K562 (cell line): ENCODE results near the gene S100A4. TPM values are rescaled to one million over a fixed set of nuclear protein-coding genes. Genes with fewer than 3 reads are reported as not detected.

Experiments used
- ATAC-seq: fragments of 200-7000 bp; cut with Tn5 transposase; 3 replicates; pipeline ENCODE4 v1.9.1; 2020; ENCODE audit warnings: moderate library complexity
- BruUV-seq: library from RNA; stranded (reverse); fragments of 400-500 nt; replicated peaks from 2 replicates; lab custom pipeline; 2021; lab: Mats Ljungman, UMichigan
- CTCF ChIA-PET: fragments of 300-600 bp; formaldehyde crosslinking; extraction: SDS; loops from one replicate; lab custom pipeline; 2021; ENCODE audit warnings: low intra/inter-chr PET ratio; lab: Yijun Ruan, JAX
- POLR2A ChIA-PET: fragments of 300-600, 350-650 bp; sonication (Branson Sonifier 250); formaldehyde crosslinking; extraction: SDS; loops from one replicate; lab custom pipeline; 2021; ENCODE audit warnings: antibody characterized with exemption, inconsistent platforms; lab: Yijun Ruan, JAX
- DNase-seq, 4 experiments: peaks; one replicate each; pipeline versions ENCODE4 v3.0.0 to v3.0.0-alpha.2; 2011 to 2018; ENCODE audit warnings: low spot score in 3 of 4, mixed read lengths in 3 of 4; ENCODE audit errors: extremely low read depth in 1 of 4
- FAIRE-seq: peaks from 2 replicates; lab custom pipeline; 2011; peaks lifted over from hg19 to GRCh38; lab: Jason Lieb, UNC
- H2AFZ ChIP-seq: 2 replicates; pipeline ENCODE4 v1.6.0; 2011; ENCODE audit warnings: low read depth, low read length, control low read depth, inconsistent platforms
- H3K27ac ChIP-seq: fragments of 200-600 bp; 3 replicates; pipeline ENCODE4 v1.8.0; 2011; ENCODE audit warnings: low read depth, mild to moderate bottlenecking, control low read depth, inconsistent platforms, low read length, moderate library complexity, mixed read lengths; ENCODE audit errors: extremely low read depth
- H3K27me3 ChIP-seq, 2 experiments: fragments of 300-600 bp in 1 of 2; 2 replicates in 1 of 2; 3 replicates in 1 of 2; pipeline versions ENCODE4 v1.6.0 to v1.8.0; 2011; ENCODE audit warnings: inconsistent platforms in 2 of 2, low read length in 2 of 2, mild to moderate bottlenecking in 1 of 2, mixed read lengths in 1 of 2, moderate library complexity in 1 of 2; ENCODE audit not compliant: control insufficient read depth in 2 of 2, insufficient read depth in 2 of 2
- H3K36me3 ChIP-seq: fragments of 300-600 bp; 3 replicates; pipeline ENCODE4 v1.8.0; 2011; ENCODE audit warnings: mild to moderate bottlenecking, low read length, inconsistent platforms; ENCODE audit not compliant: control insufficient read depth, insufficient read depth
- H3K4me1 ChIP-seq, 2 experiments: fragments of 200-600 bp in 1 of 2; replicated peaks in 1 of 2; 2 replicates in 1 of 2; 3 replicates in 1 of 2; pipeline versions ENCODE4 v1.5.1 to v1.8.0; 2011; ENCODE audit warnings: inconsistent platforms in 2 of 2, low read length in 2 of 2, mild to moderate bottlenecking in 1 of 2, mixed read lengths in 1 of 2, moderate library complexity in 1 of 2; ENCODE audit not compliant: control insufficient read depth in 2 of 2, insufficient read depth in 2 of 2
- H3K4me2 ChIP-seq: 2 replicates; pipeline ENCODE4 v1.6.1; 2011; ENCODE audit warnings: low read length, control low read depth, inconsistent platforms, mixed read lengths; ENCODE audit not compliant: insufficient read depth
- H3K4me3 ChIP-seq: fragments of 200-600 bp; sonication (generic), shearing (Covaris generic); 2 replicates; pipeline ENCODE4 v1.5.1; 2016; ENCODE audit warnings: control low read depth, inconsistent platforms
- H3K79me2 ChIP-seq: fragments of 200-600 bp; 3 replicates; pipeline ENCODE4 v1.8.0; 2011; ENCODE audit warnings: low read length, inconsistent platforms; ENCODE audit not compliant: control insufficient read depth, insufficient read depth
- H3K9ac ChIP-seq, 2 experiments: 2 replicates each; pipeline versions ENCODE4 v1.6.0 to v1.6.1; 2011; ENCODE audit warnings: low read depth in 2 of 2, low read length in 2 of 2, control low read depth in 1 of 2, inconsistent platforms in 1 of 2, mild to moderate bottlenecking in 1 of 2, mixed read lengths in 1 of 2; ENCODE audit not compliant: insufficient read depth in 1 of 2
- H3K9me1 ChIP-seq: one replicate; pipeline ENCODE4 v1.6.0; 2011; ENCODE audit warnings: inconsistent platforms, mild to moderate bottlenecking, low read length, moderate library complexity; ENCODE audit not compliant: control insufficient read depth, insufficient read depth
- H3K9me3 ChIP-seq: replicated peaks from 2 replicates; pipeline ENCODE4 v1.5.1; 2011; ENCODE audit warnings: low read depth, low read length, inconsistent platforms; ENCODE audit not compliant: control insufficient read depth, insufficient read depth
- H4K20me1 ChIP-seq: replicated peaks from 2 replicates; pipeline ENCODE4 v1.6.1; 2011; ENCODE audit warnings: low read length, inconsistent platforms, mixed read lengths; ENCODE audit not compliant: control insufficient read depth, insufficient read depth
- CREB3 ChIP-seq: fragments of 450-650 bp; conservative IDR thresholded peaks from 2 replicates; pipeline ENCODE4 v1.6.1; 2016; ENCODE audit warnings: missing genetic modification characterization, low read depth, mild to moderate bottlenecking, missing compliant biosample characterization, moderate library complexity
- FOS ChIP-seq: IDR thresholded peaks from 3 replicates; pipeline ENCODE4 v1.6.1; 2011; ENCODE audit not compliant: insufficient read length; ENCODE audit errors: extremely low read depth
- KDM1A ChIP-seq, 2 experiments: fragments of 450-650 bp; IDR thresholded peaks; 2 replicates each; pipeline ENCODE4 v1.6.1; 2016; ENCODE audit warnings: mild to moderate bottlenecking in 2 of 2
- MITF ChIP-seq: IDR thresholded peaks from 2 replicates; pipeline ENCODE4 v1.6.1; 2014; ENCODE audit warnings: antibody characterized with exemption
- MTA1 ChIP-seq: fragments of 450-650 bp; IDR thresholded peaks from 2 replicates; pipeline ENCODE4 v1.6.1; 2017; ENCODE audit warnings: borderline replicate concordance
- NR0B1 ChIP-seq: fragments of 450-650 bp; IDR thresholded peaks from one replicate; pipeline ENCODE4 v1.6.1; 2018; ENCODE audit warnings: mild to moderate bottlenecking, moderate library complexity; ENCODE audit not compliant: partially characterized antibody
- PHF20 ChIP-seq: fragments of 450-650 bp; IDR thresholded peaks from 2 replicates; pipeline ENCODE4 v1.6.1; 2018; ENCODE audit not compliant: partially characterized antibody
- PKNOX1 ChIP-seq: fragments of 450-650 bp; IDR thresholded peaks from 2 replicates; pipeline ENCODE4 v1.6.1; 2016
- RAD51 ChIP-seq: fragments of 450-650 bp; IDR thresholded peaks from 2 replicates; pipeline ENCODE4 v1.7.1; 2016; ENCODE audit warnings: low read depth, mild to moderate bottlenecking, borderline replicate concordance
- ZNF12 ChIP-seq: sonication (generic); formaldehyde crosslinking; IDR thresholded peaks from 2 replicates; pipeline ENCODE4 v1.4.0; 2020; ENCODE audit warnings: mild to moderate bottlenecking, missing genetic modification reagents
- ZNF609 ChIP-seq: sonication (generic); formaldehyde crosslinking; IDR thresholded peaks from 2 replicates; pipeline ENCODE4 v1.8.1; 2023; ENCODE audit warnings: missing genetic modification reagents, mild to moderate bottlenecking, borderline replicate concordance
- WGBS: fragments of 100-300 bp; shearing (Covaris generic); methylation state at CpG from one replicate; pipeline ENCODE4 v1.1.6; 2016; ENCODE audit warnings: low coverage, mixed read lengths; ENCODE audit not compliant: insufficient coverage; ENCODE audit errors: missing lambda C conversion rate; 5-methylcytosine and 5-hydroxymethylcytosine counted together
- in situ Hi-C: fragments of 300-500 bp; cut with MboI; formaldehyde crosslinking; loops from 4 replicates; pipeline ENCODE4 v1.15.0; 2018; ENCODE audit warnings: inconsistent platforms, mixed read lengths
- intact Hi-C: fragments of 100-400 bp; cut with micrococcal nuclease; formaldehyde crosslinking; loops from 2 replicates; pipeline ENCODE4 v1.14.2; 2022
- polyA plus RNA-seq, 8 experiments: library from polyadenylated mRNA; depleted of rRNA in 4 of 8; stranded (reverse) in 5 of 8; unstranded in 3 of 8; fragments of >200 nt; fragmentation: Nextera tagmentation in 2 of 8; fragmentation: Illumina TruSeq in 1 of 8; extraction: Ambion mirVana in 2 of 8; extraction: Trizol in 1 of 8; gene quantifications; 2 replicates each; pipeline versions ENCODE4 v1.2.1 to v1.2.3, GENCODE V29; 2011 to 2014; ENCODE audit warnings: inconsistent platforms in 1 of 8, missing spikeins in 1 of 8
- total RNA-seq, 7 experiments: library from RNA; depleted of rRNA in 6 of 7; stranded (reverse); fragments of >200 nt in 6 of 7; fragmentation: Illumina TruSeq in 2 of 7; extraction: Trizol in 2 of 7; gene quantifications; 2 replicates each; pipeline versions ENCODE4 v1.2.1 to v1.2.3, GENCODE V29; 2011 to 2021; ENCODE audit warnings: low replicate concordance in 1 of 7

Gene S100A4
- total and polyA plus RNA-seq, 9 of the 15 experiments (the other 6 are each of a cell fraction or from before 2014, with no cell fraction given): 3.7 to 20.1 (median 11.2) TPM

- BruUV-seq: no TSS peak
- H3K4me2 ChIP-seq: peak overlapping the region; percentile 45
- peak overlapping the region; percentile 52 for H3K27ac ChIP-seq
- H3K27me3 ChIP-seq: no peaks in the 10 kb centered on the region
- H4K20me1 ChIP-seq: no peaks in the 10 kb centered on the region
- no peaks in the 10 kb centered on the region for H3K9me1 ChIP-seq
- H2AFZ ChIP-seq: peak overlapping the region; percentile 94
- intact Hi-C loops (loop anchor here (2.0 kb wide), 1 partner anchor 30 kb away; no protein-coding TSS in a partner anchor), in situ Hi-C loops (no loop called here)
- peak; percentile 83 to 87 (median 85) for DNase-seq
- H3K9me3 ChIP-seq: no peaks in the 10 kb centered on the region
- 19% methylated on average over 6 of the region's 6 CpGs for WGBS
- H3K4me3 ChIP-seq: no peak overlapping the region
- peak; percentile 82 for ATAC-seq
- ChIA-PET CTCF (interaction anchor here (1.5 kb wide), 1 partner anchor 30 kb away, joined by 5 read pairs; no protein-coding TSS in a partner anchor), POLR2A (interaction anchor here (0.5 to 1.0 kb wide), 4 partner anchors 12 to 510 kb away, joined by 3 to 4 read pairs (median 4); no protein-coding TSS in a partner anchor)
- H3K79me2 ChIP-seq: no peaks in the 10 kb centered on the region; the same call in 2 of the 3 replicates
- no peaks in the 10 kb centered on the region for H3K36me3 ChIP-seq
- peak; percentile 88 for FAIRE-seq
- H3K4me1 ChIP-seq: peaks cover 67 to 71% of the 10 kb centered on the region in 2 experiments
- peak overlapping the region in 1 of 2 experiments; percentile 41; a peak in 1 of 4 replicates for H3K9ac ChIP-seq
- TF ChIP-seq MTA1 (no peak), KDM1A (IDR thresholded peaks at IDR 0.05) (peak; percentile 17 to 32; a peak in 2 of 4 replicates), NR0B1 (no peak), RAD51 (peak; percentile 98), PHF20 (peak; percentile 77), PKNOX1 (peak; percentile 76), ZNF12 (CRISPR knock-in tag) (no peak), FOS (no peak), CREB3 (tag) (no peak), MITF (0 out of 2 replicates have a peak, but pooled peaks have one; percentile 52), ZNF609 (CRISPR knock-in tag) (no peak)
Observed at GRCh38 chr1:153538315-153538821, 7.2 kb downstream of the S100A4 start.
